ENCODE data around the gene C1orf159. TPM values are rescaled to one million over a fixed set of nuclear protein-coding genes. Genes with fewer than 3 reads are reported as not detected.

The C1orf159 gene
- total and polyA plus RNA-seq, 2 experiments from 2014 or later, result 9.6 to 21.5 TPM

DNA sequence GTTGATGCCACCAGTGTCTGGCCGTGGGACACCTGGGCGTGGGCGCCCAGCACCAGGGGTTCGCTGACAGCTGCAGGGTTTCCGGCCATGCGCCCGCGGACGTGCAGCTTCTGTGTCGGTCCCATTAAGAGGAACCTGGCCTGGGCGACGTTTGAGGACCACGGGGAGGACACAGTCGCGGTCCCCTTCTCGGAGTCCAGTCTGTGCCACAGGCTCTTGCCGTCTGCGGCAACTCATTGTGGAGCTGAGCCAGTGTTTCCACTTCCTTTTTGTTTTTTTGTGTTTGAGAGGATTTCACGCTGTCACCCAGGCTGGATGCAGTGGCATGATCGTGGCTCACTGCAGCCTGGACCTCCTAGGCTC is 1.6 kb upstream of the C1orf159 start:
- Histone ChIP-seq H3F3A (replicated peaks; ENCODE audit: low read depth) (no peaks in the 10 kb centered on the region), H3K27ac (ENCODE audit: low read depth) (no peak overlapping the region), H3K79me2 (replicated peaks; ENCODE audit: insufficient read depth) (peaks cover 4% of the 10 kb centered on the region; the same call in 1 of the 2 replicates), H3K27me3 (ENCODE audit: insufficient read depth) (peaks cover 11% of the 10 kb centered on the region), H3K4me1 (ENCODE audit: insufficient read depth) (no peaks in the 10 kb centered on the region; the same call in 1 of the 2 replicates), H2AFZ (no peak overlapping the region), H3K4me3 (no peak overlapping the region), H3K36me3 (ENCODE audit: insufficient read depth) (no peaks in the 10 kb centered on the region), H3K9me2 (ENCODE audit: insufficient read depth) (no peaks in the 10 kb centered on the region), H3K4me2 (no peak overlapping the region), H4K20me1 (replicated peaks; ENCODE audit: insufficient read depth) (no peaks in the 10 kb centered on the region)
- no peak for DNase-seq (ENCODE audit: low spot score)
- Mint-ChIP-seq H3K9me3 (peaks cover 11% of the 10 kb centered on the region; the same call in 2 of the 3 replicates), H3K4me1 (peaks cover 11% of the 10 kb centered on the region; the same call in 2 of the 3 replicates), H3K4me3 (peak overlapping the region; percentile 55; the same call in 1 of the 3 replicates), H3K27ac (no peak overlapping the region), H3K36me3 (ENCODE audit: low read depth) (peaks cover 22% of the 10 kb centered on the region), H3K27me3 (ENCODE audit: insufficient read depth, low read depth, poor library complexity) (peaks cover 19% of the 10 kb centered on the region)
- no peak for TF ChIP-seq NANOG (IDR thresholded peaks at IDR 0.05; ENCODE audit: borderline replicate concordance)
- no peak for TF ChIP-seq ZNF331 (CRISPR knock-in tag; IDR thresholded peaks at IDR 0.05; ENCODE audit: low read depth)
- no peak for TF ChIP-seq EZH2 (IDR thresholded peaks at IDR 0.05; ENCODE audit: low read depth, unreplicated experiment)
- TF ChIP-seq EZH2phosphoT487 (IDR thresholded peaks at IDR 0.05; ENCODE audit: unreplicated experiment), result no peak
- TF ChIP-seq JUNB (IDR thresholded peaks at IDR 0.05; ENCODE audit: unreplicated experiment), result no peak
- TF ChIP-seq, protein P1, sequence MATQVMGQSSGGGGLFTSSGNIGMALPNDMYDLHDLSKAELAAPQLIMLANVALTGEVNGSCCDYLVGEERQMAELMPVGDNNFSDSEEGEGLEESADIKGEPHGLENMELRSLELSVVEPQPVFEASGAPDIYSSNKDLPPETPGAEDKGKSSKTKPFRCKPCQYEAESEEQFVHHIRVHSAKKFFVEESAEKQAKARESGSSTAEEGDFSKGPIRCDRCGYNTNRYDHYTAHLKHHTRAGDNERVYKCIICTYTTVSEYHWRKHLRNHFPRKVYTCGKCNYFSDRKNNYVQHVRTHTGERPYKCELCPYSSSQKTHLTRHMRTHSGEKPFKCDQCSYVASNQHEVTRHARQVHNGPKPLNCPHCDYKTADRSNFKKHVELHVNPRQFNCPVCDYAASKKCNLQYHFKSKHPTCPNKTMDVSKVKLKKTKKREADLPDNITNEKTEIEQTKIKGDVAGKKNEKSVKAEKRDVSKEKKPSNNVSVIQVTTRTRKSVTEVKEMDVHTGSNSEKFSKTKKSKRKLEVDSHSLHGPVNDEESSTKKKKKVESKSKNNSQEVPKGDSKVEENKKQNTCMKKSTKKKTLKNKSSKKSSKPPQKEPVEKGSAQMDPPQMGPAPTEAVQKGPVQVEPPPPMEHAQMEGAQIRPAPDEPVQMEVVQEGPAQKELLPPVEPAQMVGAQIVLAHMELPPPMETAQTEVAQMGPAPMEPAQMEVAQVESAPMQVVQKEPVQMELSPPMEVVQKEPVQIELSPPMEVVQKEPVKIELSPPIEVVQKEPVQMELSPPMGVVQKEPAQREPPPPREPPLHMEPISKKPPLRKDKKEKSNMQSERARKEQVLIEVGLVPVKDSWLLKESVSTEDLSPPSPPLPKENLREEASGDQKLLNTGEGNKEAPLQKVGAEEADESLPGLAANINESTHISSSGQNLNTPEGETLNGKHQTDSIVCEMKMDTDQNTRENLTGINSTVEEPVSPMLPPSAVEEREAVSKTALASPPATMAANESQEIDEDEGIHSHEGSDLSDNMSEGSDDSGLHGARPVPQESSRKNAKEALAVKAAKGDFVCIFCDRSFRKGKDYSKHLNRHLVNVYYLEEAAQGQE (IDR thresholded peaks at IDR 0.05; ENCODE audit: unreplicated experiment), result no peak
- TF ChIP-seq, protein P2, sequence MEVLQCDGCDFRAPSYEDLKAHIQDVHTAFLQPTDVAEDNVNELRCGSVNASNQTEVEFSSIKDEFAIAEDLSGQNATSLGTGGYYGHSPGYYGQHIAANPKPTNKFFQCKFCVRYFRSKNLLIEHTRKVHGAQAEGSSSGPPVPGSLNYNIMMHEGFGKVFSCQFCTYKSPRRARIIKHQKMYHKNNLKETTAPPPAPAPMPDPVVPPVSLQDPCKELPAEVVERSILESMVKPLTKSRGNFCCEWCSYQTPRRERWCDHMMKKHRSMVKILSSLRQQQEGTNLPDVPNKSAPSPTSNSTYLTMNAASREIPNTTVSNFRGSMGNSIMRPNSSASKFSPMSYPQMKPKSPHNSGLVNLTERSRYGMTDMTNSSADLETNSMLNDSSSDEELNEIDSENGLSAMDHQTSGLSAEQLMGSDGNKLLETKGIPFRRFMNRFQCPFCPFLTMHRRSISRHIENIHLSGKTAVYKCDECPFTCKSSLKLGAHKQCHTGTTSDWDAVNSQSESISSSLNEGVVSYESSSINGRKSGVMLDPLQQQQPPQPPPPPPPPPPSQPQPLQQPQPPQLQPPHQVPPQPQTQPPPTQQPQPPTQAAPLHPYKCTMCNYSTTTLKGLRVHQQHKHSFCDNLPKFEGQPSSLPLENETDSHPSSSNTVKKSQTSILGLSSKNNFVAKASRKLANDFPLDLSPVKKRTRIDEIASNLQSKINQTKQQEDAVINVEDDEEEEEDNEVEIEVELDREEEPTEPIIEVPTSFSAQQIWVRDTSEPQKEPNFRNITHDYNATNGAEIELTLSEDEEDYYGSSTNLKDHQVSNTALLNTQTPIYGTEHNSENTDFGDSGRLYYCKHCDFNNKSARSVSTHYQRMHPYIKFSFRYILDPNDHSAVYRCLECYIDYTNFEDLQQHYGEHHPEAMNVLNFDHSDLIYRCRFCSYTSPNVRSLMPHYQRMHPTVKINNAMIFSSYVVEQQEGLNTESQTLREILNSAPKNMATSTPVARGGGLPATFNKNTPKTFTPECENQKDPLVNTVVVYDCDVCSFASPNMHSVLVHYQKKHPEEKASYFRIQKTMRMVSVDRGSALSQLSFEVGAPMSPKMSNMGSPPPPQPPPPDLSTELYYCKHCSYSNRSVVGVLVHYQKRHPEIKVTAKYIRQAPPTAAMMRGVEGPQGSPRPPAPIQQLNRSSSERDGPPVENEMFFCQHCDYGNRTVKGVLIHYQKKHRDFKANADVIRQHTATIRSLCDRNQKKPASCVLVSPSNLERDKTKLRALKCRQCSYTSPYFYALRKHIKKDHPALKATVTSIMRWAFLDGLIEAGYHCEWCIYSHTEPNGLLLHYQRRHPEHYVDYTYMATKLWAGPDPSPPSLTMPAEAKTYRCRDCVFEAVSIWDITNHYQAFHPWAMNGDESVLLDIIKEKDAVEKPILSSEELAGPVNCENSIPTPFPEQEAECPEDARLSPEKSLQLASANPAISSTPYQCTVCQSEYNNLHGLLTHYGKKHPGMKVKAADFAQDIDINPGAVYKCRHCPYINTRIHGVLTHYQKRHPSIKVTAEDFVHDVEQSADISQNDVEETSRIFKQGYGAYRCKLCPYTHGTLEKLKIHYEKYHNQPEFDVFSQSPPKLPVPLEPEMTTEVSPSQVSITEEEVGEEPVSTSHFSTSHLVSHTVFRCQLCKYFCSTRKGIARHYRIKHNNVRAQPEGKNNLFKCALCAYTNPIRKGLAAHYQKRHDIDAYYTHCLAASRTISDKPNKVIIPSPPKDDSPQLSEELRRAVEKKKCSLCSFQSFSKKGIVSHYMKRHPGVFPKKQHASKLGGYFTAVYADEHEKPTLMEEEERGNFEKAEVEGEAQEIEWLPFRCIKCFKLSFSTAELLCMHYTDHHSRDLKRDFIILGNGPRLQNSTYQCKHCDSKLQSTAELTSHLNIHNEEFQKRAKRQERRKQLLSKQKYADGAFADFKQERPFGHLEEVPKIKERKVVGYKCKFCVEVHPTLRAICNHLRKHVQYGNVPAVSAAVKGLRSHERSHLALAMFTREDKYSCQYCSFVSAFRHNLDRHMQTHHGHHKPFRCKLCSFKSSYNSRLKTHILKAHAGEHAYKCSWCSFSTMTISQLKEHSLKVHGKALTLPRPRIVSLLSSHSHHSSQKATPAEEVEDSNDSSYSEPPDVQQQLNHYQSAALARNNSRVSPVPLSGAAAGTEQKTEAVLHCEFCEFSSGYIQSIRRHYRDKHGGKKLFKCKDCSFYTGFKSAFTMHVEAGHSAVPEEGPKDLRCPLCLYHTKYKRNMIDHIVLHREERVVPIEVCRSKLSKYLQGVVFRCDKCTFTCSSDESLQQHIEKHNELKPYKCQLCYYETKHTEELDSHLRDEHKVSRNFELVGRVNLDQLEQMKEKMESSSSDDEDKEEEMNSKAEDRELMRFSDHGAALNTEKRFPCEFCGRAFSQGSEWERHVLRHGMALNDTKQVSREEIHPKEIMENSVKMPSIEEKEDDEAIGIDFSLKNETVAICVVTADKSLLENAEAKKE (CRISPR knock-in tag; IDR thresholded peaks at IDR 0.05), result no peak
- TF ChIP-seq, protein P3, sequence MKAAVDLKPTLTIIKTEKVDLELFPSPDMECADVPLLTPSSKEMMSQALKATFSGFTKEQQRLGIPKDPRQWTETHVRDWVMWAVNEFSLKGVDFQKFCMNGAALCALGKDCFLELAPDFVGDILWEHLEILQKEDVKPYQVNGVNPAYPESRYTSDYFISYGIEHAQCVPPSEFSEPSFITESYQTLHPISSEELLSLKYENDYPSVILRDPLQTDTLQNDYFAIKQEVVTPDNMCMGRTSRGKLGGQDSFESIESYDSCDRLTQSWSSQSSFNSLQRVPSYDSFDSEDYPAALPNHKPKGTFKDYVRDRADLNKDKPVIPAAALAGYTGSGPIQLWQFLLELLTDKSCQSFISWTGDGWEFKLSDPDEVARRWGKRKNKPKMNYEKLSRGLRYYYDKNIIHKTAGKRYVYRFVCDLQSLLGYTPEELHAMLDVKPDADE (IDR thresholded peaks at IDR 0.05), result no peak
- no peak for TF ChIP-seq CREB1 (CRISPR knock-in tag; IDR thresholded peaks at IDR 0.05; ENCODE audit: low read depth)
- TF ChIP-seq, protein P4, sequence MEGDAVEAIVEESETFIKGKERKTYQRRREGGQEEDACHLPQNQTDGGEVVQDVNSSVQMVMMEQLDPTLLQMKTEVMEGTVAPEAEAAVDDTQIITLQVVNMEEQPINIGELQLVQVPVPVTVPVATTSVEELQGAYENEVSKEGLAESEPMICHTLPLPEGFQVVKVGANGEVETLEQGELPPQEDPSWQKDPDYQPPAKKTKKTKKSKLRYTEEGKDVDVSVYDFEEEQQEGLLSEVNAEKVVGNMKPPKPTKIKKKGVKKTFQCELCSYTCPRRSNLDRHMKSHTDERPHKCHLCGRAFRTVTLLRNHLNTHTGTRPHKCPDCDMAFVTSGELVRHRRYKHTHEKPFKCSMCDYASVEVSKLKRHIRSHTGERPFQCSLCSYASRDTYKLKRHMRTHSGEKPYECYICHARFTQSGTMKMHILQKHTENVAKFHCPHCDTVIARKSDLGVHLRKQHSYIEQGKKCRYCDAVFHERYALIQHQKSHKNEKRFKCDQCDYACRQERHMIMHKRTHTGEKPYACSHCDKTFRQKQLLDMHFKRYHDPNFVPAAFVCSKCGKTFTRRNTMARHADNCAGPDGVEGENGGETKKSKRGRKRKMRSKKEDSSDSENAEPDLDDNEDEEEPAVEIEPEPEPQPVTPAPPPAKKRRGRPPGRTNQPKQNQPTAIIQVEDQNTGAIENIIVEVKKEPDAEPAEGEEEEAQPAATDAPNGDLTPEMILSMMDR (conservative IDR thresholded peaks at IDR 0.05; ENCODE audit: low read depth in 2 of 2), result no peak
- TF ChIP-seq STAT1 (IDR thresholded peaks at IDR 0.05; ENCODE audit: unreplicated experiment), result no peak
- no peak for TF ChIP-seq POLR2AphosphoS5 (IDR thresholded peaks at IDR 0.05; ENCODE audit: low read depth)
- TF ChIP-seq ZNF114 (CRISPR knock-in tag; IDR thresholded peaks at IDR 0.05), result no peak
- no peak for ATAC-seq
